AG08396 (cell line): ENCODE results near the gene LHX2.

Experiments used
- DNase-seq: peaks from one replicate; pipeline ENCODE4 v3.0.0; 2012; ENCODE audit warnings: low spot score, mixed read lengths

The LHX2 gene

GRCh38 chr9:124013309-124014210, 2.0 kb downstream of the LHX2 start:
- DNase-seq, result no peak

GRCh38 chr9:124014211-124014955, 2.8 kb downstream of the LHX2 start:
- DNase-seq, result no peak

- no peak for DNase-seq
Observed at GRCh38 chr9:124014956-124015660, 3.5 kb downstream of the LHX2 start.

- DNase-seq, result no peak
Observed at GRCh38 chr9:124015661-124016131, 4.1 kb downstream of the LHX2 start.

- no peak for DNase-seq
Observed at GRCh38 chr9:124016175-124017050, 4.8 kb downstream of the LHX2 start.

- no peak for DNase-seq
Observed at GRCh38 chr9:124017051-124017928, 5.7 kb downstream of the LHX2 start.

GRCh38 chr9:124017929-124018729, 6.6 kb downstream of the LHX2 start:
- no peak for DNase-seq

GRCh38 chr9:124018730-124019697, 7.4 kb downstream of the LHX2 start:
- no peak for DNase-seq

- no peak for DNase-seq
Observed at GRCh38 chr9:124019771-124020519, 8.4 kb downstream of the LHX2 start.

- DNase-seq, result no peak
Observed at GRCh38 chr9:124020520-124021384, 9.2 kb downstream of the LHX2 start.

- no peak for DNase-seq
Observed at GRCh38 chr9:124021385-124021769, 9.8 kb downstream of the LHX2 start.

GRCh38 chr9:124022201-124023121, 10.9 kb downstream of the LHX2 start:
- no peak for DNase-seq

- DNase-seq, result no peak
Observed at GRCh38 chr9:124024107-124024506, 12.5 kb downstream of the LHX2 start.

- DNase-seq, result no peak
Observed at GRCh38 chr9:124029617-124030016, 18.0 kb downstream of the LHX2 start.

- DNase-seq, result no peak
Observed at GRCh38 chr9:124030969-124031451, 19.4 kb downstream of the LHX2 start.
